Endodermal cell (in vitro differentiated cells): ENCODE measurements around the gene GLUD2. TPM values are rescaled to one million over a fixed set of nuclear protein-coding genes. Genes with fewer than 3 reads are reported as not detected.

Source experiments
- DNase-seq: peaks from one replicate; pipeline ENCODE4 v3.0.0-alpha.2; 2017
- H3K27ac ChIP-seq: 2 replicates; pipeline ENCODE4 v1.5.1; 2013; ENCODE audit warnings: mild to moderate bottlenecking, low read depth, low read length, moderate library complexity
- H3K27me3 ChIP-seq: 2 replicates; pipeline ENCODE4 v1.6.1; 2013; ENCODE audit warnings: mild to moderate bottlenecking, low read length, moderate library complexity; ENCODE audit not compliant: insufficient read depth, control insufficient read depth, poor library complexity, severe bottlenecking
- H3K36me3 ChIP-seq: 2 replicates; pipeline ENCODE4 v1.7.0; 2013; ENCODE audit warnings: mild to moderate bottlenecking, low read length, moderate library complexity; ENCODE audit not compliant: control insufficient read depth, insufficient read depth
- H3K4me1 ChIP-seq: one replicate; pipeline ENCODE4 v1.7.0; 2013; ENCODE audit warnings: low read length; ENCODE audit not compliant: control insufficient read depth, insufficient read depth
- H3K4me3 ChIP-seq: 2 replicates; pipeline ENCODE4 v1.5.1; 2013; ENCODE audit warnings: mild to moderate bottlenecking, low read length, moderate library complexity
- H3K9ac ChIP-seq: 2 replicates; pipeline ENCODE4 v1.6.1; 2013; ENCODE audit warnings: mild to moderate bottlenecking, low read length, moderate library complexity; ENCODE audit not compliant: poor library complexity, severe bottlenecking; ENCODE audit errors: extremely low read depth
- H3K9me3 ChIP-seq: 2 replicates; pipeline ENCODE4 v1.6.1; 2013; ENCODE audit warnings: mild to moderate bottlenecking, low read length, moderate library complexity; ENCODE audit not compliant: control insufficient read depth
- H3K27ac Mint-ChIP-seq: 2 replicates; pipeline ENCODE4 v1.8.0; 2020; ENCODE audit warnings: mixed read lengths
- H3K27me3 Mint-ChIP-seq: 2 replicates; pipeline ENCODE4 v1.8.0; 2021; ENCODE audit warnings: mild to moderate bottlenecking, mixed read lengths; ENCODE audit not compliant: insufficient read depth
- H3K36me3 Mint-ChIP-seq: 2 replicates; pipeline ENCODE4 v1.8.0; 2020; ENCODE audit warnings: low read depth, mixed read lengths
- H3K4me1 Mint-ChIP-seq: 2 replicates; pipeline ENCODE4 v1.8.0; 2020; ENCODE audit warnings: mixed read lengths
- H3K4me3 Mint-ChIP-seq: 2 replicates; pipeline ENCODE4 v1.8.0; 2020; ENCODE audit warnings: mild to moderate bottlenecking, moderate library complexity, mixed read lengths
- H3K9me3 Mint-ChIP-seq: 2 replicates; pipeline ENCODE4 v1.8.0; 2020; ENCODE audit warnings: mild to moderate bottlenecking, mixed read lengths
- CTCF ChIP-seq: fragments of 200-600 bp; sonication (generic); conservative IDR thresholded peaks from 2 replicates; pipeline ENCODE4 v1.5.0; 2021; ENCODE audit warnings: antibody characterized with exemption, mild to moderate bottlenecking
- WGBS, 2 experiments: methylation state at CpG; one replicate each; pipeline versions ENCODE4 v1.1.5 to v1.1.7; 2013; ENCODE audit warnings: missing lambda C conversion rate in 2 of 2, mixed read lengths in 1 of 2; ENCODE audit not compliant: insufficient coverage in 1 of 2, insufficient read length in 1 of 2; 5-methylcytosine and 5-hydroxymethylcytosine counted together
- total RNA-seq, 2 donors: library from RNA; stranded (reverse); fragmentation: NEBNext Ultra II Directional in 1 of 2; extraction: Animal tissue kit (Norgen Biotek cat#: 25700) in 1 of 2; gene quantifications; 2 replicates in 1 of 2; 3 replicates in 1 of 2; pipeline ENCODE4 v1.2.1, GENCODE V29; 2021

Gene GLUD2
- total RNA-seq, 2 donors from 2014 or later, result 3.6 to 7.9 TPM

- Mint-ChIP-seq H3K27me3 (no peaks in the 10 kb centered on the region), H3K4me3 (no peak overlapping the region), H3K9me3 (peaks cover 53% of the 10 kb centered on the region), H3K27ac (no peak overlapping the region), H3K4me1 (peaks cover 3% of the 10 kb centered on the region), H3K36me3 (no peaks in the 10 kb centered on the region)
- no peaks in the 10 kb centered on the region for H3K27me3 ChIP-seq
- TF ChIP-seq CTCF, result no peak
- H3K36me3 ChIP-seq, result no peaks in the 10 kb centered on the region
- H3K9ac ChIP-seq, result no peak overlapping the region
- no peaks in the 10 kb centered on the region for H3K9me3 ChIP-seq
- whole genome bisulfite sequencing, 2 experiments, result 92% methylated on average over 7 of the region's 7 CpGs; no CpG with 5 or more reads in 1 of the 2 experiments
- H3K4me1 ChIP-seq, result no peaks in the 10 kb centered on the region
- DNase-seq, result no peak
- no peak overlapping the region for H3K4me3 ChIP-seq
- H3K27ac ChIP-seq, result no peak overlapping the region
These were observed 36.2 kb upstream of the GLUD2 start for GRCh38 chrX:121011254-121011653.

- no peak for DNase-seq
These were observed 33.4 kb upstream of the GLUD2 start for GRCh38 chrX:121013897-121014455.

GRCh38 chrX:121014826-121015225 lies 32.6 kb upstream of the GLUD2 start:
- H3K9me3 Mint-ChIP-seq, result peaks cover 43% of the 10 kb centered on the region
- 100% methylated on average over 2 of the region's 2 CpGs; no CpG with 5 or more reads in 1 of the 2 experiments for WGBS, 2 experiments
- no peak for DNase-seq
- Histone ChIP-seq H3K4me3 (no peak overlapping the region), H3K4me1 (no peaks in the 10 kb centered on the region), H3K27ac (no peak overlapping the region), H3K9ac (no peak overlapping the region), H3K36me3 (no peaks in the 10 kb centered on the region), H3K9me3 (no peaks in the 10 kb centered on the region), H3K27me3 (no peaks in the 10 kb centered on the region)
- H3K4me1 Mint-ChIP-seq, result peaks cover 3% of the 10 kb centered on the region
- no peak overlapping the region for H3K27ac Mint-ChIP-seq
- no peaks in the 10 kb centered on the region for H3K27me3 Mint-ChIP-seq
- no peak overlapping the region for H3K4me3 Mint-ChIP-seq
- no peak for TF ChIP-seq CTCF
- no peaks in the 10 kb centered on the region for H3K36me3 Mint-ChIP-seq

More at GRCh38 chrX:121013897-121014455, 33.4 kb upstream of the GLUD2 start:
- no peak overlapping the region for H3K27ac Mint-ChIP-seq
- no peaks in the 10 kb centered on the region for H3K9me3 ChIP-seq
- no peaks in the 10 kb centered on the region for H3K27me3 Mint-ChIP-seq
- no peak overlapping the region for H3K9ac ChIP-seq
- no peaks in the 10 kb centered on the region for H3K36me3 ChIP-seq
- no peak overlapping the region for H3K27ac ChIP-seq
- H3K4me3 ChIP-seq, result no peak overlapping the region
- H3K27me3 ChIP-seq, result no peaks in the 10 kb centered on the region
- peaks cover 3% of the 10 kb centered on the region for H3K4me1 Mint-ChIP-seq
- no peaks in the 10 kb centered on the region for H3K4me1 ChIP-seq
- no peaks in the 10 kb centered on the region for H3K36me3 Mint-ChIP-seq
- TF ChIP-seq CTCF, result no peak
- no peak overlapping the region for H3K4me3 Mint-ChIP-seq
- H3K9me3 Mint-ChIP-seq, result peaks cover 46% of the 10 kb centered on the region
